Retina (tissue), 1 donor: ENCODE results near the gene SEPTIN10.

ENCODE experiments used
- DNase-seq: peaks from one replicate; pipeline ENCODE4 v3.0.0-alpha.2; 2016

SEPTIN10 gene

DNA sequence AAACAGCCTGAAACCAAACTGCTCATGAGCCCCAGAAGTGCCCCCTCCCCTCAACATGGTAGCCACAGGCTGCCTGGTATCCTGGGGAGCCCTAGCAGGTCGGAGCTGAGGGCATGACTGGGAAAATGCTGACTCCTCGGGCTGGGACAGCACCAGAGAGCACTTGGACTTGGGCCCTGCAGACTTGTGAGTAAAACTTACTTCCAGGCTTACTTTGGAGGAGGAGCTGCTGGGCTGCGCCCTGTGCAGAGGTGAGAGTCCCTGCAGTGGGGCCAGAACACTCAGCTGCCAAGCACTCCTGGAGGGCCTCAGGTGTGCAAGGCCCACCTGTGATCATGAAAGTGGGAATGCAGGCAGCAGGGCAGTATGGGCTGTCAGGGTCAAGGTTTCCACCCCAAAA is 119.4 kb downstream of the SEPTIN10 start:
- no peak for DNase-seq

- no peak for DNase-seq
These were observed 120.4 kb downstream of the SEPTIN10 start for GRCh38 chr2:109493176-109493935.
